H9 (cell line): Measurements from ENCODE around the gene MACROH2A1. TPM values are rescaled to one million over a fixed set of nuclear protein-coding genes. Genes with fewer than 3 reads are reported as not detected.

ENCODE experiments used
- DNase-seq: peaks from one replicate; pipeline ENCODE4 v3.0.0-alpha.2; 2017
- H2AFZ ChIP-seq: one replicate; pipeline ENCODE4 v1.6.1; 2013; ENCODE audit warnings: mild to moderate bottlenecking, low read length, control low read depth, moderate library complexity
- H2AK5ac ChIP-seq: 2 replicates; pipeline ENCODE4 v1.6.1; 2013; ENCODE audit warnings: low read length, control low read depth, mixed read lengths; ENCODE audit not compliant: insufficient read length
- H2BK120ac ChIP-seq: one replicate; pipeline ENCODE4 v1.6.1; 2013; ENCODE audit warnings: low read depth, mild to moderate bottlenecking, low read length, control low read depth, inconsistent platforms; ENCODE audit not compliant: poor library complexity, severe bottlenecking
- H2BK12ac ChIP-seq: 2 replicates; pipeline ENCODE4 v1.6.1; 2013; ENCODE audit warnings: low read length, control low read depth, mixed read lengths, low read depth; ENCODE audit not compliant: insufficient read length
- H2BK15ac ChIP-seq: 2 replicates; pipeline ENCODE4 v1.6.1; 2013; ENCODE audit warnings: low read depth, low read length, control low read depth
- H2BK20ac ChIP-seq: one replicate; pipeline ENCODE4 v1.6.1; 2013; ENCODE audit warnings: low read depth, mild to moderate bottlenecking, low read length, control low read depth, inconsistent platforms; ENCODE audit not compliant: poor library complexity, severe bottlenecking
- H2BK5ac ChIP-seq: 2 replicates; pipeline ENCODE4 v1.6.1; 2013; ENCODE audit warnings: low read length, control low read depth, mixed read lengths; ENCODE audit not compliant: insufficient read length
- H3K14ac ChIP-seq: 2 replicates; pipeline ENCODE4 v1.6.1; 2013; ENCODE audit warnings: low read length, control low read depth; ENCODE audit not compliant: insufficient read depth
- H3K18ac ChIP-seq: 2 replicates; pipeline ENCODE4 v1.6.1; 2013; ENCODE audit warnings: low read depth, mild to moderate bottlenecking, mixed read lengths, low read length, control low read depth; ENCODE audit not compliant: insufficient read length
- H3K23ac ChIP-seq: 2 replicates; pipeline ENCODE4 v1.6.1; 2013; ENCODE audit warnings: low read length, control low read depth, mixed read lengths, low read depth; ENCODE audit not compliant: insufficient read length
- H3K23me2 ChIP-seq: 2 replicates; pipeline ENCODE4 v1.6.1; 2013; ENCODE audit warnings: low read depth, mild to moderate bottlenecking, mixed read lengths, low read length, control low read depth; ENCODE audit not compliant: insufficient read length, poor library complexity, severe bottlenecking
- H3K27ac ChIP-seq: 2 replicates; pipeline ENCODE4 v1.5.1; 2013; ENCODE audit warnings: low read length, control low read depth, mixed read lengths, low read depth; ENCODE audit not compliant: insufficient read length
- H3K27me3 ChIP-seq: 2 replicates; pipeline ENCODE4 v1.6.1; 2013; ENCODE audit warnings: low read length, control low read depth, inconsistent platforms; ENCODE audit not compliant: insufficient read depth
- H3K4ac ChIP-seq: 2 replicates; pipeline ENCODE4 v1.6.1; 2013; ENCODE audit warnings: low read depth, mild to moderate bottlenecking, control low read depth, inconsistent platforms, low read length, moderate library complexity
- H3K4me1 ChIP-seq: 2 replicates; pipeline ENCODE4 v1.6.1; 2013; ENCODE audit warnings: low read length, control low read depth, inconsistent platforms; ENCODE audit not compliant: insufficient read depth
- H3K4me2 ChIP-seq: 2 replicates; pipeline ENCODE4 v1.6.1; 2013; ENCODE audit warnings: low read length, control low read depth, mixed read lengths; ENCODE audit not compliant: insufficient read length, insufficient read depth
- H3K56ac ChIP-seq: 2 replicates; pipeline ENCODE4 v1.6.1; 2013; ENCODE audit warnings: low read depth, mild to moderate bottlenecking, mixed read lengths, low read length, control low read depth; ENCODE audit not compliant: insufficient read length
- H3K79me1 ChIP-seq: 2 replicates; pipeline ENCODE4 v1.6.1; 2013; ENCODE audit warnings: low read depth, mild to moderate bottlenecking, moderate library complexity, low read length, control low read depth, inconsistent platforms; ENCODE audit not compliant: insufficient read depth, poor library complexity, severe bottlenecking
- H3K79me2 ChIP-seq: 2 replicates; pipeline ENCODE4 v1.6.1; 2013; ENCODE audit warnings: low read length, control low read depth, inconsistent platforms; ENCODE audit not compliant: insufficient read depth
- H3K9ac ChIP-seq: 2 replicates; pipeline ENCODE4 v1.6.1; 2013; ENCODE audit warnings: low read length, control low read depth, mixed read lengths; ENCODE audit not compliant: insufficient read length; ENCODE audit errors: extremely low read depth
- H3K9me3 ChIP-seq: one replicate; pipeline ENCODE4 v1.6.1; 2013; ENCODE audit warnings: low read depth, low read length, inconsistent platforms; ENCODE audit not compliant: control insufficient read depth
- H3T11ph ChIP-seq: one replicate; pipeline ENCODE4 v1.6.1; 2013; ENCODE audit warnings: mild to moderate bottlenecking, low read length, control low read depth, inconsistent platforms
- H4K20me1 ChIP-seq: one replicate; pipeline ENCODE4 v1.6.1; 2013; ENCODE audit not compliant: control insufficient read depth, insufficient read length, insufficient read depth
- H4K5ac ChIP-seq: 2 replicates; pipeline ENCODE4 v1.6.1; 2013; ENCODE audit warnings: low read depth, mild to moderate bottlenecking, mixed read lengths, low read length, control low read depth; ENCODE audit not compliant: insufficient read length
- H4K8ac ChIP-seq: replicated peaks from 2 replicates; pipeline ENCODE4 v1.6.1; 2013; ENCODE audit warnings: low read length, control low read depth, mixed read lengths, low read depth; ENCODE audit not compliant: insufficient read length
- H4K91ac ChIP-seq: 2 replicates; pipeline ENCODE4 v1.6.1; 2013; ENCODE audit warnings: low read depth, mild to moderate bottlenecking, moderate library complexity, mixed read lengths, low read length, control low read depth; ENCODE audit not compliant: insufficient read length
- H3K27ac Mint-ChIP-seq, 3 experiments: 2 replicates in 2 of 3; 3 replicates in 1 of 3; pipeline ENCODE4 v1.8.0; 2020 to 2021; ENCODE audit warnings: mixed read lengths in 3 of 3, mild to moderate bottlenecking in 1 of 3, moderate library complexity in 1 of 3
- H3K27me3 Mint-ChIP-seq: 2 replicates; pipeline ENCODE4 v1.8.0; 2021; ENCODE audit warnings: low read depth, mild to moderate bottlenecking, moderate library complexity, mixed read lengths
- H3K36me3 Mint-ChIP-seq, 3 experiments: 2 replicates in 2 of 3; 3 replicates in 1 of 3; pipeline ENCODE4 v1.8.0; 2020 to 2021; ENCODE audit warnings: low read depth in 3 of 3, mixed read lengths in 3 of 3; ENCODE audit not compliant: insufficient read depth in 1 of 3
- H3K4me1 Mint-ChIP-seq, 2 experiments: 2 replicates each; pipeline ENCODE4 v1.8.0; 2020; ENCODE audit warnings: mixed read lengths in 2 of 2
- H3K4me3 Mint-ChIP-seq, 2 experiments: 2 replicates in 1 of 2; 3 replicates in 1 of 2; pipeline ENCODE4 v1.8.0; 2020 to 2021; ENCODE audit warnings: mild to moderate bottlenecking in 2 of 2, mixed read lengths in 2 of 2, moderate library complexity in 1 of 2
- H3K9me3 Mint-ChIP-seq, 2 experiments: 2 replicates in 1 of 2; 3 replicates in 1 of 2; pipeline ENCODE4 v1.8.0; 2020; ENCODE audit warnings: mild to moderate bottlenecking in 2 of 2, mixed read lengths in 2 of 2, moderate library complexity in 1 of 2
- CTCF ChIP-seq: fragments of 200-600 bp; sonication (generic); conservative IDR thresholded peaks from 3 replicates; pipeline ENCODE4 v1.8.0; 2021; ENCODE audit warnings: antibody characterized with exemption, mild to moderate bottlenecking
- WGBS: extraction: QIAGEN DNeasy Blood & Tissue Kit; methylation state at CpG from one replicate; pipeline ENCODE4 v1.1.7; 2013; ENCODE audit warnings: missing lambda C conversion rate, low lambda C conversion rate, mixed read lengths; ENCODE audit not compliant: insufficient read length; ENCODE audit errors: extremely low coverage; 5-methylcytosine and 5-hydroxymethylcytosine counted together
- total RNA-seq: library from RNA; stranded (reverse); gene quantifications from 2 replicates; pipeline ENCODE4 v1.2.1, GENCODE V29; 2021

Gene MACROH2A1
- total RNA-seq, 1 experiment from 2014 or later, result 111 TPM

- H3K27me3 ChIP-seq, result no peaks in the 10 kb centered on the region
Observed at GRCh38 chr5:135322271-135322670, 76.8 kb downstream of the MACROH2A1 start.

More at GRCh38 chr5:135322271-135322670, 76.8 kb downstream of the MACROH2A1 start:
- Histone ChIP-seq H3K4ac (no peak overlapping the region), H3K14ac (no peak overlapping the region), H2AK5ac (no peak overlapping the region), H3K79me2 (no peaks in the 10 kb centered on the region), H2BK5ac (no peak overlapping the region), H3K4me2 (no peak overlapping the region), H2BK20ac (no peak overlapping the region), H4K20me1 (peaks cover 1% of the 10 kb centered on the region), H2BK120ac (no peak overlapping the region), H4K91ac (no peak overlapping the region), H3K18ac (no peak overlapping the region), H2BK12ac (no peak overlapping the region), H2AFZ (no peak overlapping the region), H2BK15ac (no peak overlapping the region), H3K23ac (no peak overlapping the region), H3K23me2 (no peaks in the 10 kb centered on the region), H3K9me3 (no peaks in the 10 kb centered on the region), H3T11ph (no peak overlapping the region), H3K27ac (no peak overlapping the region), H3K4me1 (no peaks in the 10 kb centered on the region), H4K5ac (no peak overlapping the region), H3K56ac (no peak overlapping the region), H3K9ac (no peak overlapping the region), H4K8ac (no peak overlapping the region), H3K79me1 (no peaks in the 10 kb centered on the region)
- Mint-ChIP-seq H3K9me3 (no peaks in the 10 kb centered on the region), H3K27me3 (peaks cover 48% of the 10 kb centered on the region), H3K36me3 (no peaks in the 10 kb centered on the region), H3K27ac (no peak overlapping the region), H3K4me3 (no peak overlapping the region), H3K4me1 (0 out of 4 replicates have a peak, but pooled peaks cover 2% of the 10 kb centered on the region in 2 experiments)
- no CpG with 5 or more reads among the region's 4 CpGs for WGBS
- TF ChIP-seq CTCF, result no peak
- DNase-seq, result peak; percentile 10
